HL-60/S4 (cell line): ENCODE results near the gene C1orf174.

Source experiments
- in situ Hi-C: fragments of 300-500 bp; cut with MboI; formaldehyde crosslinking; loops from 2 replicates; pipeline ENCODE4 v1.14.3; 2022; ENCODE audit warnings: low sequenced_read_pairs

Gene C1orf174

GRCh38 chr1:3841491-3841890, 58.6 kb downstream of the C1orf174 start:
- in situ Hi-C loops, result no loop called here
